H9 (cell line): ENCODE data around the gene RAB6A. TPM values are rescaled to one million over a fixed set of nuclear protein-coding genes. Genes with fewer than 3 reads are reported as not detected.

Experiments used
- DNase-seq: peaks from one replicate; pipeline ENCODE4 v3.0.0-alpha.2; 2017
- H2AFZ ChIP-seq: one replicate; pipeline ENCODE4 v1.6.1; 2013; ENCODE audit warnings: mild to moderate bottlenecking, low read length, control low read depth, moderate library complexity
- H2AK5ac ChIP-seq: 2 replicates; pipeline ENCODE4 v1.6.1; 2013; ENCODE audit warnings: low read length, control low read depth, mixed read lengths; ENCODE audit not compliant: insufficient read length
- H2BK120ac ChIP-seq: one replicate; pipeline ENCODE4 v1.6.1; 2013; ENCODE audit warnings: low read depth, mild to moderate bottlenecking, low read length, control low read depth, inconsistent platforms; ENCODE audit not compliant: poor library complexity, severe bottlenecking
- H2BK12ac ChIP-seq: 2 replicates; pipeline ENCODE4 v1.6.1; 2013; ENCODE audit warnings: low read length, control low read depth, mixed read lengths, low read depth; ENCODE audit not compliant: insufficient read length
- H2BK15ac ChIP-seq: 2 replicates; pipeline ENCODE4 v1.6.1; 2013; ENCODE audit warnings: low read depth, low read length, control low read depth
- H2BK20ac ChIP-seq: one replicate; pipeline ENCODE4 v1.6.1; 2013; ENCODE audit warnings: low read depth, mild to moderate bottlenecking, low read length, control low read depth, inconsistent platforms; ENCODE audit not compliant: poor library complexity, severe bottlenecking
- H2BK5ac ChIP-seq: 2 replicates; pipeline ENCODE4 v1.6.1; 2013; ENCODE audit warnings: low read length, control low read depth, mixed read lengths; ENCODE audit not compliant: insufficient read length
- H3K14ac ChIP-seq: 2 replicates; pipeline ENCODE4 v1.6.1; 2013; ENCODE audit warnings: low read length, control low read depth; ENCODE audit not compliant: insufficient read depth
- H3K18ac ChIP-seq: 2 replicates; pipeline ENCODE4 v1.6.1; 2013; ENCODE audit warnings: low read depth, mild to moderate bottlenecking, mixed read lengths, low read length, control low read depth; ENCODE audit not compliant: insufficient read length
- H3K23ac ChIP-seq: 2 replicates; pipeline ENCODE4 v1.6.1; 2013; ENCODE audit warnings: low read length, control low read depth, mixed read lengths, low read depth; ENCODE audit not compliant: insufficient read length
- H3K23me2 ChIP-seq: 2 replicates; pipeline ENCODE4 v1.6.1; 2013; ENCODE audit warnings: low read depth, mild to moderate bottlenecking, mixed read lengths, low read length, control low read depth; ENCODE audit not compliant: insufficient read length, poor library complexity, severe bottlenecking
- H3K27ac ChIP-seq: 2 replicates; pipeline ENCODE4 v1.5.1; 2013; ENCODE audit warnings: low read length, control low read depth, mixed read lengths, low read depth; ENCODE audit not compliant: insufficient read length
- H3K27me3 ChIP-seq: 2 replicates; pipeline ENCODE4 v1.6.1; 2013; ENCODE audit warnings: low read length, control low read depth, inconsistent platforms; ENCODE audit not compliant: insufficient read depth
- H3K4ac ChIP-seq: 2 replicates; pipeline ENCODE4 v1.6.1; 2013; ENCODE audit warnings: low read depth, mild to moderate bottlenecking, control low read depth, inconsistent platforms, low read length, moderate library complexity
- H3K4me1 ChIP-seq: 2 replicates; pipeline ENCODE4 v1.6.1; 2013; ENCODE audit warnings: low read length, control low read depth, inconsistent platforms; ENCODE audit not compliant: insufficient read depth
- H3K4me2 ChIP-seq: 2 replicates; pipeline ENCODE4 v1.6.1; 2013; ENCODE audit warnings: low read length, control low read depth, mixed read lengths; ENCODE audit not compliant: insufficient read length, insufficient read depth
- H3K56ac ChIP-seq: 2 replicates; pipeline ENCODE4 v1.6.1; 2013; ENCODE audit warnings: low read depth, mild to moderate bottlenecking, mixed read lengths, low read length, control low read depth; ENCODE audit not compliant: insufficient read length
- H3K79me1 ChIP-seq: 2 replicates; pipeline ENCODE4 v1.6.1; 2013; ENCODE audit warnings: low read depth, mild to moderate bottlenecking, moderate library complexity, low read length, control low read depth, inconsistent platforms; ENCODE audit not compliant: insufficient read depth, poor library complexity, severe bottlenecking
- H3K79me2 ChIP-seq: 2 replicates; pipeline ENCODE4 v1.6.1; 2013; ENCODE audit warnings: low read length, control low read depth, inconsistent platforms; ENCODE audit not compliant: insufficient read depth
- H3K9ac ChIP-seq: 2 replicates; pipeline ENCODE4 v1.6.1; 2013; ENCODE audit warnings: low read length, control low read depth, mixed read lengths; ENCODE audit not compliant: insufficient read length; ENCODE audit errors: extremely low read depth
- H3K9me3 ChIP-seq: one replicate; pipeline ENCODE4 v1.6.1; 2013; ENCODE audit warnings: low read depth, low read length, inconsistent platforms; ENCODE audit not compliant: control insufficient read depth
- H3T11ph ChIP-seq: one replicate; pipeline ENCODE4 v1.6.1; 2013; ENCODE audit warnings: mild to moderate bottlenecking, low read length, control low read depth, inconsistent platforms
- H4K20me1 ChIP-seq: one replicate; pipeline ENCODE4 v1.6.1; 2013; ENCODE audit not compliant: control insufficient read depth, insufficient read length, insufficient read depth
- H4K5ac ChIP-seq: 2 replicates; pipeline ENCODE4 v1.6.1; 2013; ENCODE audit warnings: low read depth, mild to moderate bottlenecking, mixed read lengths, low read length, control low read depth; ENCODE audit not compliant: insufficient read length
- H4K8ac ChIP-seq: replicated peaks from 2 replicates; pipeline ENCODE4 v1.6.1; 2013; ENCODE audit warnings: low read length, control low read depth, mixed read lengths, low read depth; ENCODE audit not compliant: insufficient read length
- H4K91ac ChIP-seq: 2 replicates; pipeline ENCODE4 v1.6.1; 2013; ENCODE audit warnings: low read depth, mild to moderate bottlenecking, moderate library complexity, mixed read lengths, low read length, control low read depth; ENCODE audit not compliant: insufficient read length
- H3K27ac Mint-ChIP-seq, 3 experiments: 2 replicates in 2 of 3; 3 replicates in 1 of 3; pipeline ENCODE4 v1.8.0; 2020 to 2021; ENCODE audit warnings: mixed read lengths in 3 of 3, mild to moderate bottlenecking in 1 of 3, moderate library complexity in 1 of 3
- H3K27me3 Mint-ChIP-seq: 2 replicates; pipeline ENCODE4 v1.8.0; 2021; ENCODE audit warnings: low read depth, mild to moderate bottlenecking, moderate library complexity, mixed read lengths
- H3K36me3 Mint-ChIP-seq, 3 experiments: 2 replicates in 2 of 3; 3 replicates in 1 of 3; pipeline ENCODE4 v1.8.0; 2020 to 2021; ENCODE audit warnings: low read depth in 3 of 3, mixed read lengths in 3 of 3; ENCODE audit not compliant: insufficient read depth in 1 of 3
- H3K4me1 Mint-ChIP-seq, 2 experiments: 2 replicates each; pipeline ENCODE4 v1.8.0; 2020; ENCODE audit warnings: mixed read lengths in 2 of 2
- H3K4me3 Mint-ChIP-seq, 2 experiments: 2 replicates in 1 of 2; 3 replicates in 1 of 2; pipeline ENCODE4 v1.8.0; 2020 to 2021; ENCODE audit warnings: mild to moderate bottlenecking in 2 of 2, mixed read lengths in 2 of 2, moderate library complexity in 1 of 2
- H3K9me3 Mint-ChIP-seq, 2 experiments: 2 replicates in 1 of 2; 3 replicates in 1 of 2; pipeline ENCODE4 v1.8.0; 2020; ENCODE audit warnings: mild to moderate bottlenecking in 2 of 2, mixed read lengths in 2 of 2, moderate library complexity in 1 of 2
- WGBS: extraction: QIAGEN DNeasy Blood & Tissue Kit; methylation state at CpG from one replicate; pipeline ENCODE4 v1.1.7; 2013; ENCODE audit warnings: missing lambda C conversion rate, low lambda C conversion rate, mixed read lengths; ENCODE audit not compliant: insufficient read length; ENCODE audit errors: extremely low coverage; 5-methylcytosine and 5-hydroxymethylcytosine counted together
- total RNA-seq: library from RNA; stranded (reverse); gene quantifications from 2 replicates; pipeline ENCODE4 v1.2.1, GENCODE V29; 2021
- TF ChIP-seq, protein P1 (sequence below): fragments of 200-600 bp; sonication (generic); conservative IDR thresholded peaks from 3 replicates; pipeline ENCODE4 v1.8.0; 2021; ENCODE audit warnings: antibody characterized with exemption, mild to moderate bottlenecking

Gene RAB6A
- total RNA-seq, 1 experiment from 2014 or later, result 72.8 TPM

DNA sequence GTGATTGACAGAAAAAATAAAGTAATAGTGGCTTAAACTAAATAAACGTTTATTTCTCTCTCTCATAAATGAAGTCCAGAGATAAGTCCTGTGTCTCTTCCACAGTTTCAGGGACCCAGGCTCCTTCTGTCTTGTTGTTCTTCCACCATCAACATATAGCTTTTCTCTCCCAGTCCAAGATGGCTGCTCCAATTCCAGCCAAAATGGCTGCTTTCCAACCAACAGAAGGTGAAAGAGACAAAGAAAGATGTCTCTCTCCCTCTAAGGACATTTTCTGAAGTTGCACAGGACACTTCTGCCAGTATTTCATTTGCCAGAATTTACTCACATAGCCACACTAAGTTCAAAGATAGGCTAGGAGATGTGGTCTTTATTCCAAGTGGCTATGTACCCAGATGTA is 123.9 kb downstream of the RAB6A start:
- no peak overlapping the region for H2AK5ac ChIP-seq
- H3K56ac ChIP-seq, result no peak overlapping the region
- TF ChIP-seq, protein P1, sequence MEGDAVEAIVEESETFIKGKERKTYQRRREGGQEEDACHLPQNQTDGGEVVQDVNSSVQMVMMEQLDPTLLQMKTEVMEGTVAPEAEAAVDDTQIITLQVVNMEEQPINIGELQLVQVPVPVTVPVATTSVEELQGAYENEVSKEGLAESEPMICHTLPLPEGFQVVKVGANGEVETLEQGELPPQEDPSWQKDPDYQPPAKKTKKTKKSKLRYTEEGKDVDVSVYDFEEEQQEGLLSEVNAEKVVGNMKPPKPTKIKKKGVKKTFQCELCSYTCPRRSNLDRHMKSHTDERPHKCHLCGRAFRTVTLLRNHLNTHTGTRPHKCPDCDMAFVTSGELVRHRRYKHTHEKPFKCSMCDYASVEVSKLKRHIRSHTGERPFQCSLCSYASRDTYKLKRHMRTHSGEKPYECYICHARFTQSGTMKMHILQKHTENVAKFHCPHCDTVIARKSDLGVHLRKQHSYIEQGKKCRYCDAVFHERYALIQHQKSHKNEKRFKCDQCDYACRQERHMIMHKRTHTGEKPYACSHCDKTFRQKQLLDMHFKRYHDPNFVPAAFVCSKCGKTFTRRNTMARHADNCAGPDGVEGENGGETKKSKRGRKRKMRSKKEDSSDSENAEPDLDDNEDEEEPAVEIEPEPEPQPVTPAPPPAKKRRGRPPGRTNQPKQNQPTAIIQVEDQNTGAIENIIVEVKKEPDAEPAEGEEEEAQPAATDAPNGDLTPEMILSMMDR, result no peak
- H3K4ac ChIP-seq, result no peak overlapping the region
- Mint-ChIP-seq H3K9me3 (peaks cover 1 to 4% of the 10 kb centered on the region in 2 experiments), H3K27me3 (peaks cover 13% of the 10 kb centered on the region), H3K27ac (no peak overlapping the region), H3K36me3 (peaks cover 0 to 10% (median under 1%) of the 10 kb centered on the region in 3 experiments; a peak in 3 of 7 replicates), H3K4me1 (peaks cover 12 to 15% of the 10 kb centered on the region in 2 experiments), H3K4me3 (no peak overlapping the region)
- H3K9ac ChIP-seq, result no peak overlapping the region
- DNase-seq, result no peak
- no peak overlapping the region for H2AFZ ChIP-seq
- H2BK120ac ChIP-seq, result no peak overlapping the region
- no peak overlapping the region for H2BK20ac ChIP-seq
- no peaks in the 10 kb centered on the region for H3K23me2 ChIP-seq
- no peak overlapping the region for H3T11ph ChIP-seq
- no peak overlapping the region for H4K8ac ChIP-seq
- no peak overlapping the region for H2BK12ac ChIP-seq
- no peak overlapping the region for H4K5ac ChIP-seq
- H2BK15ac ChIP-seq, result no peak overlapping the region
- no peaks in the 10 kb centered on the region for H4K20me1 ChIP-seq
- no peaks in the 10 kb centered on the region for H3K9me3 ChIP-seq
- no peaks in the 10 kb centered on the region for H3K79me2 ChIP-seq
- H3K79me1 ChIP-seq, result no peaks in the 10 kb centered on the region
- no peak overlapping the region for H3K18ac ChIP-seq
- H3K4me2 ChIP-seq, result no peak overlapping the region
- no peak overlapping the region for H3K14ac ChIP-seq
- H3K27ac ChIP-seq, result no peak overlapping the region
- no peak overlapping the region for H3K23ac ChIP-seq
- H3K4me1 ChIP-seq, result no peaks in the 10 kb centered on the region
- H3K27me3 ChIP-seq, result no peaks in the 10 kb centered on the region
- H4K91ac ChIP-seq, result no peak overlapping the region
- no CpG with 5 or more reads among the region's 1 CpG for WGBS
- no peak overlapping the region for H2BK5ac ChIP-seq
